GM08714 (cell line): ENCODE data around the gene CAMTA2.
"Not testable (repeated sequence)": the region's sequence is repeated elsewhere in the genome, so short reads cannot be mapped to it uniquely, and the experiment has no call there.

ENCODE experiments used
- H3K4me3 ChIP-seq: fragments of 200-500 bp; sonication (Bioruptor generic); 2 replicates; pipeline ENCODE4 v1.5.1; 2014; ENCODE audit warnings: mild to moderate bottlenecking, low read length, inconsistent platforms
- ZNF274 ChIP-seq: IDR thresholded peaks from 2 replicates; pipeline ENCODE4 v1.6.1; 2012; ENCODE audit warnings: mild to moderate bottlenecking, low read depth, low read length

Gene CAMTA2

GRCh38 chr17:4986951-4987766, at the start of gene CAMTA2:
Gene CAMTA2, minus strand, starts transcription at chr17:4987675. Its CDS starts 1,453 bp downstream, at chr17:4986222.
- TF ChIP-seq ZNF274, result no peak
- H3K4me3 ChIP-seq, result peak within 1 kb of the TSS; percentile 75

GRCh38 chr17:5035315-5035714, 47.8 kb upstream of the CAMTA2 start, which contains the start of gene SLC52A1:
Gene SLC52A1, minus strand, starts transcription at chr17:5035426. Its CDS starts 820 bp downstream, at chr17:5034606.
- no peak within 1 kb of the TSS; the same call in 1 of the 2 replicates for H3K4me3 ChIP-seq
- no peak for TF ChIP-seq ZNF274

GRCh38 chr17:5034651-5035050, 47.2 kb upstream of the CAMTA2 start:
- no peak for TF ChIP-seq ZNF274
- no peak overlapping the region for H3K4me3 ChIP-seq

- H3K4me3 ChIP-seq, result no peak overlapping the region
- TF ChIP-seq ZNF274, result no peak
Observed at GRCh38 chr17:5034063-5034462, 46.6 kb upstream of the CAMTA2 start.

- H3K4me3 ChIP-seq, result no peak overlapping the region
- TF ChIP-seq ZNF274, result no peak
Observed at GRCh38 chr17:5033352-5034015, 46.0 kb upstream of the CAMTA2 start.

GRCh38 chr17:5032865-5033264, 45.4 kb upstream of the CAMTA2 start:
- H3K4me3 ChIP-seq, result no peak overlapping the region
- TF ChIP-seq ZNF274, result no peak

- no peak for TF ChIP-seq ZNF274
- H3K4me3 ChIP-seq, result peak overlapping the region; percentile 47; the same call in 1 of the 2 replicates
Observed at GRCh38 chr17:5031365-5032082, 44.0 kb upstream of the CAMTA2 start.

- H3K4me3 ChIP-seq, result not testable (repeated sequence)
Observed at GRCh38 chr17:5030168-5030567, 42.7 kb upstream of the CAMTA2 start.

- TF ChIP-seq ZNF274, result no peak
- no peak overlapping the region for H3K4me3 ChIP-seq
Observed at GRCh38 chr17:5027916-5028315, 40.4 kb upstream of the CAMTA2 start.

GRCh38 chr17:5027299-5027698, 39.8 kb upstream of the CAMTA2 start:
- no peak overlapping the region for H3K4me3 ChIP-seq
- no peak for TF ChIP-seq ZNF274

- TF ChIP-seq ZNF274, result no peak
- no peak overlapping the region for H3K4me3 ChIP-seq
Observed at GRCh38 chr17:5024604-5025003, 37.1 kb upstream of the CAMTA2 start.

- TF ChIP-seq ZNF274, result no peak
- no peak overlapping the region for H3K4me3 ChIP-seq
Observed at GRCh38 chr17:5023588-5024147, 36.2 kb upstream of the CAMTA2 start.

- no peak overlapping the region for H3K4me3 ChIP-seq
- TF ChIP-seq ZNF274, result no peak
Observed at GRCh38 chr17:5022171-5022711, 34.8 kb upstream of the CAMTA2 start.

GRCh38 chr17:5020502-5021023, 33.1 kb upstream of the CAMTA2 start:
- H3K4me3 ChIP-seq, result no peak overlapping the region
- TF ChIP-seq ZNF274, result no peak
